GM12864 (cell line): ENCODE measurements around the gene GKN1.

ENCODE experiments used
- DNase-seq: peaks from one replicate; pipeline ENCODE4 v3.0.0-alpha.2; 2011; ENCODE audit warnings: low read depth
- H3K4me3 ChIP-seq: 2 replicates; pipeline ENCODE4 v1.5.1; 2011; ENCODE audit warnings: mild to moderate bottlenecking, low read depth, low read length, control low read depth
- CTCF ChIP-seq: IDR thresholded peaks from 2 replicates; pipeline ENCODE4 v1.5.1; 2011; ENCODE audit warnings: low read depth, mild to moderate bottlenecking, moderate library complexity, low read length, control low read depth, inconsistent platforms; ENCODE audit errors: missing control alignments

The GKN1 gene

GRCh38 chr2:68934021-68934420 is 40.4 kb upstream of the GKN1 start:
- H3K4me3 ChIP-seq: no peak overlapping the region
- TF ChIP-seq CTCF: no peak
- no peak for DNase-seq

- no peak overlapping the region for H3K4me3 ChIP-seq
- no peak for TF ChIP-seq CTCF
- DNase-seq: no peak
Measured at GRCh38 chr2:68935471-68935870, 39.0 kb upstream of the GKN1 start.

- no peak for DNase-seq
- TF ChIP-seq CTCF: no peak
- no peak overlapping the region for H3K4me3 ChIP-seq
Measured at GRCh38 chr2:68936427-68936826, 38.0 kb upstream of the GKN1 start.

- no peak for TF ChIP-seq CTCF
- DNase-seq: no peak
- no peak overlapping the region for H3K4me3 ChIP-seq
Measured at GRCh38 chr2:68936889-68937288, 37.5 kb upstream of the GKN1 start.

- no peak overlapping the region for H3K4me3 ChIP-seq
- no peak for TF ChIP-seq CTCF
- DNase-seq: no peak
Measured at GRCh38 chr2:68937346-68938055, 36.9 kb upstream of the GKN1 start.

GRCh38 chr2:68938938-68939337 is 35.5 kb upstream of the GKN1 start:
- DNase-seq: no peak
- H3K4me3 ChIP-seq: no peak overlapping the region
- no peak for TF ChIP-seq CTCF

GRCh38 chr2:68939962-68940361 is 34.5 kb upstream of the GKN1 start:
- DNase-seq: no peak
- no peak for TF ChIP-seq CTCF
- no peak overlapping the region for H3K4me3 ChIP-seq
